SK-N-SH (cell line): ENCODE results near the gene TMEM131. TPM values are rescaled to one million over a fixed set of nuclear protein-coding genes. Genes with fewer than 3 reads are reported as not detected.
"Not testable (repeated sequence)": the region's sequence is repeated elsewhere in the genome, so short reads cannot be mapped to it uniquely, and the experiment has no call there.

Source experiments
- CTCF ChIA-PET: fragments of 300-600, 350-600 bp; formaldehyde crosslinking; extraction: SDS; loops from one replicate; lab custom pipeline; 2021; lab: Yijun Ruan, JAX
- POLR2A ChIA-PET: fragments of 350-600 bp; sonication (Branson Sonifier 250); formaldehyde crosslinking; extraction: SDS; loops from one replicate; lab custom pipeline; 2020; ENCODE audit warnings: antibody characterized with exemption, inconsistent platforms; lab: Yijun Ruan, JAX
- DNase-seq: peaks from one replicate; pipeline ENCODE4 v3.0.0; 2012
- H2AFZ ChIP-seq: fragments of 200-600 bp; sonication (generic); 2 replicates; pipeline ENCODE4 v1.8.1; 2016; ENCODE audit warnings: antibody characterized with exemption, mild to moderate bottlenecking, low read depth
- H3F3A ChIP-seq: fragments of 200-600 bp; sonication (generic); replicated peaks from 2 replicates; pipeline ENCODE3; 2016; ENCODE audit warnings: antibody characterized with exemption, mild to moderate bottlenecking; ENCODE audit not compliant: insufficient read depth
- H3K27ac ChIP-seq, 2 experiments: fragments of 200-500 bp in 1 of 2; fragments of 200-600 bp in 1 of 2; sonication (Bioruptor generic) in 1 of 2; sonication (generic), shearing (Covaris generic) in 1 of 2; 2 replicates each; pipeline versions ENCODE4 v1.5.1 to v1.6.1; 2014 to 2016; ENCODE audit warnings: low read depth in 2 of 2, inconsistent platforms in 1 of 2, low read length in 1 of 2, mild to moderate bottlenecking in 1 of 2, mixed read lengths in 1 of 2
- H3K27me3 ChIP-seq: fragments of 200-600 bp; sonication (generic), shearing (Covaris generic); 2 replicates; pipeline ENCODE4 v1.6.1; 2016; ENCODE audit warnings: mixed run types; ENCODE audit not compliant: insufficient read depth
- H3K36me3 ChIP-seq, 2 experiments: fragments of 200-500 bp in 1 of 2; fragments of 200-600 bp in 1 of 2; sonication (Bioruptor generic) in 1 of 2; sonication (generic) in 1 of 2; replicated peaks in 1 of 2; 2 replicates each; pipeline versions ENCODE3 to v1.5.1; 2014 to 2016; ENCODE audit warnings: low read length in 1 of 2, mild to moderate bottlenecking in 1 of 2; ENCODE audit not compliant: insufficient read depth in 2 of 2, control insufficient read depth in 1 of 2
- H3K4me1 ChIP-seq, 2 experiments: fragments of 200-500 bp in 1 of 2; fragments of 200-600 bp in 1 of 2; sonication (Bioruptor generic) in 1 of 2; sonication (generic), shearing (Covaris generic) in 1 of 2; 2 replicates each; pipeline versions ENCODE4 v1.5.1 to v1.6.1; 2014 to 2016; ENCODE audit warnings: low read depth in 1 of 2, low read length in 1 of 2, mixed run types in 1 of 2; ENCODE audit not compliant: insufficient read depth in 2 of 2, control insufficient read depth in 1 of 2
- H3K4me2 ChIP-seq: fragments of 200-600 bp; sonication (generic), shearing (Covaris generic); 2 replicates; pipeline ENCODE4 v1.6.1; 2017; ENCODE audit warnings: mixed run types
- H3K4me3 ChIP-seq, 2 experiments: fragments of 200-500 bp in 1 of 2; fragments of 200-600 bp in 1 of 2; sonication (Bioruptor generic) in 1 of 2; sonication (generic), shearing (Covaris generic) in 1 of 2; 2 replicates each; pipeline versions ENCODE4 v1.5.1 to v1.8.1; 2014 to 2016; ENCODE audit warnings: low read depth in 2 of 2, inconsistent platforms in 1 of 2, low read length in 1 of 2, mild to moderate bottlenecking in 1 of 2, mixed read lengths in 1 of 2, moderate library complexity in 1 of 2
- H3K79me2 ChIP-seq: fragments of 200-600 bp; sonication (generic); 2 replicates; pipeline ENCODE4 v1.8.1; 2017; ENCODE audit warnings: mild to moderate bottlenecking; ENCODE audit not compliant: insufficient read depth
- H3K9ac ChIP-seq: fragments of 200-600 bp; sonication (generic); 2 replicates; pipeline ENCODE4 v1.6.1; 2017; ENCODE audit warnings: mixed run types
- H3K9me2 ChIP-seq: fragments of 200-600 bp; sonication (generic); 2 replicates; pipeline ENCODE4 v1.6.1; 2017; ENCODE audit warnings: mixed run types
- H3K9me3 ChIP-seq: fragments of 200-600 bp; sonication (generic); 2 replicates; pipeline ENCODE4 v1.6.1; 2017; ENCODE audit warnings: mixed run types, mild to moderate bottlenecking, moderate library complexity
- H4K20me1 ChIP-seq: fragments of 200-600 bp; sonication (generic); 2 replicates; pipeline ENCODE4 v1.6.1; 2017; ENCODE audit warnings: mild to moderate bottlenecking, mixed run types; ENCODE audit not compliant: insufficient read depth
- CHD2 ChIP-seq: fragments of 150-350 bp; IDR thresholded peaks from 2 replicates; pipeline ENCODE4 v1.6.1; 2018; ENCODE audit warnings: low read length; ENCODE audit not compliant: partially characterized antibody
- EZH2phosphoT487 ChIP-seq: fragments of 200-600 bp; sonication (generic); IDR thresholded peaks from 2 replicates; pipeline ENCODE4 v1.6.1; 2017; ENCODE audit warnings: low read depth, mixed run types, mild to moderate bottlenecking, antibody characterized with exemption, moderate library complexity, borderline replicate concordance
- FOXJ3 ChIP-seq: sonication (generic); formaldehyde crosslinking; IDR thresholded peaks from 2 replicates; pipeline ENCODE4 v1.5.1; 2020; ENCODE audit warnings: mild to moderate bottlenecking, missing genetic modification reagents
- GABPA ChIP-seq: IDR thresholded peaks from 2 replicates; pipeline ENCODE4 v1.4.0; 2012; ENCODE audit warnings: low read depth, mild to moderate bottlenecking
- NFIC ChIP-seq: IDR thresholded peaks from 2 replicates; pipeline ENCODE4 v1.4.0; 2012; ENCODE audit warnings: borderline replicate concordance
- RFX5 ChIP-seq: IDR thresholded peaks from 2 replicates; pipeline ENCODE4 v1.6.1; 2012; ENCODE audit warnings: mild to moderate bottlenecking, improper control_type of control experiment, low read length
- WGBS: methylation state at CpG from one replicate; pipeline ENCODE4 v1.1.6; 2017; ENCODE audit warnings: low lambda C conversion rate; 5-methylcytosine and 5-hydroxymethylcytosine counted together
- polyA plus RNA-seq, 3 experiments: library from polyadenylated mRNA; depleted of rRNA; stranded (reverse); fragments of >200 nt; gene quantifications; 2 replicates each; pipeline ENCODE4 v1.2.3, GENCODE V29; 2012
- TF ChIP-seq, protein P1 (sequence below): IDR thresholded peaks from 2 replicates; pipeline ENCODE4 v1.4.0; 2012; ENCODE audit warnings: low read depth, borderline replicate concordance
- TF ChIP-seq, protein P2 (sequence below): fragments of 200-600 bp; sonication (generic); IDR thresholded peaks from 2 replicates; pipeline ENCODE4 v1.6.1; 2017; ENCODE audit warnings: antibody characterized with exemption, mild to moderate bottlenecking, moderate library complexity

The TMEM131 gene
- polyA plus RNA-seq, 1 of the 3 experiments (the other 2 are of a cell fraction), result 9.1 TPM

DNA sequence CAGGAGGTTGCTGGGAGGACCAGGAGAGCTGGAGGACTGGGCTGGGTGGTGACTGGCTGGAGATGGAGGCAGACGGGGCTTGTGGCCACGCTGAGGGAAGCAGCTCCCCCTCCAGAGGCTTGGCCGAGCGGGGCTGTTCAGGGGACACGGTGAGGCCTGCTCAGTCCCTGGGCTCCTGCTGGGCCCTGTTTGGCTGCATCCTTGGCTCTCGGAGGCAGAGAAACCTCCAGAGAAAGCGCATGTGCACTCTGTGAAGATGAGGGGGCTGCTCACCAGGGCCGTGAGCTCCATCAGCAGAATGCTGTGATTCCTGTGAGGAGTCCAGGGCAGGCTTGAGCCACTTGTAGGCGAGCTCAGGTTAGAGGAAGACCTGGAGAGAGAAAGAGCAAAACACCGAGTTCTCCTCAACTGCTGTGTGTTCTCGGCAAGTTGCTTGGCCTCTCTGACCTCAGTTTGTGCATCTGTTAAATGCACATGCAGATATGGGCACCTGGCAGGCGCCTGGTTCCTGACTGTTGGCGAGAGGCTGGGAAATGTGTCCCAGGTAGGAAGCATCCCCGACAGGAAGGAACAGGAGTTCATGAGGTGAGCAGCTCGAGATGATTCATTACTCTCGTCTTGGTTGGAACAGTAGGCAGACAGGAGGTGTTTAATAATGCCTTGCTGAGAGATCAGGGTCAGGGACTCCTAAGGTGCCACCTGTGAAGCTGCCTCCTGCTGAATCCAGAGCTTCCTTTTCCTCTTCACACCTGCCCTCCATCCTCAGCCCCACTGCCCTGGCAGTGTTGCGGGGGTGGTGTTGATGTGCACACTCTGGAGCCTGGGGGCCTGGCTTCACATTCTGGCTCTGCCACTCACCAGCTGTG, 281.4 kb downstream of the TMEM131 start (continued):
- TF ChIP-seq, protein P1, sequence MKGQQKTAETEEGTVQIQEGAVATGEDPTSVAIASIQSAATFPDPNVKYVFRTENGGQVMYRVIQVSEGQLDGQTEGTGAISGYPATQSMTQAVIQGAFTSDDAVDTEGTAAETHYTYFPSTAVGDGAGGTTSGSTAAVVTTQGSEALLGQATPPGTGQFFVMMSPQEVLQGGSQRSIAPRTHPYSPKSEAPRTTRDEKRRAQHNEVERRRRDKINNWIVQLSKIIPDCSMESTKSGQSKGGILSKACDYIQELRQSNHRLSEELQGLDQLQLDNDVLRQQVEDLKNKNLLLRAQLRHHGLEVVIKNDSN, result no peak

DNA sequence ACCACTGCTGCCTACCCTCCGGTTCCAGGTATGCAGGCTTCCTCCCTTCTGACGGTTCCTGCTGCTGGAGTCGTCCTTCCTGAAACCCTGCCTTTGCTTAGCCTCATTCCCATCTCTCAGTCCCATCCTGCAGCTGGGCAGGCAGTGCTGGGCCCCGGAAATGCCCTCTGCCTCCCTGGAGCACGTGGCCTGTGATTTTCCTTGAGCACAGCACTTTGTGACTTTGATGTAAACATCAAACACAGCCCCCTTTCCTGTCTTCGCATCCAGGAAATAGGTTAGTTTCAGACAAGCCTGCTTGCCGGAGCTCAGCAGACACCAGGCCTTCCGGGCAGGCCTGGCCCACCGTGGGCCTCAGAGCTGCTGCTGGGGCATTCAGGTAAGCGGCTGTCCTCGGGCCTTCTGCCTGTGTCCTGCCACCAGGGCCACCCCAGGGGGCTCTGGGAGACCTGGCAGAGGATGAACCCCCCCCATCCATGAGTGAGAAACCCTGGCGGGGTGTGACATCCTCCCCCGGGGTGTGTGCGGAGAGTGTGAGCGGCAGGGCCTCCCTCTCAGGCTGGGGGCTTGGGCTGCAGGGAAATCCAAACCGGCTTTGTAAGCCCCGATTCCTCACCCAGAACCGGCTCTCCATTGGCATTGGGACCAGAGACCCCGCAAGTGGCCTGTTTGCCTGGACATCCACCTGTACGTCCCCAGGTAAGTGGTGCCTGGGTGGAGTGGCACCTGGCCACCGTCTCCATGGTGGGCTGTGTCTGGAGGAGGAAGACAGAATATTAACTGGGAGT, 282.3 kb downstream of the TMEM131 start, which contains the start of gene ZAP70:
ZAP70 (plus strand) TSS at position 281 of the 788 bp plus-strand sequence. CDS start 10,461 bp downstream, outside the sequence.
- H3F3A ChIP-seq, result no peaks in the 10 kb centered on the region
- no peak within 1 kb of the TSS for H3K9ac ChIP-seq
- H4K20me1 ChIP-seq, result no peaks in the 10 kb centered on the region
- 77% methylated on average over 8 of the region's 21 CpGs for WGBS
- H3K4me2 ChIP-seq, result no peak within 1 kb of the TSS
- no peaks in the 10 kb centered on the region for H3K27me3 ChIP-seq
- TF ChIP-seq FOXJ3 (CRISPR knock-in tag) (no peak), EZH2phosphoT487 (no peak), GABPA (no peak)
- H3K36me3 ChIP-seq, result no peaks in the 10 kb centered on the region
- no peak within 1 kb of the TSS for H3K27ac ChIP-seq
- ChIA-PET POLR2A (no interaction called here), CTCF (interaction anchor here (1.3 to 8.1 kb wide), 2 partner anchors 15 kb away, joined by 3 to 90 read pairs; no protein-coding TSS in a partner anchor)
- H3K9me2 ChIP-seq, result no peaks in the 10 kb centered on the region
- no peak for DNase-seq
- H2AFZ ChIP-seq, result no peak within 1 kb of the TSS
- H3K4me1 ChIP-seq, result peaks cover 0 to 5% of the 10 kb centered on the region in 2 experiments; a peak in 1 of 4 replicates
- H3K9me3 ChIP-seq, result no peaks in the 10 kb centered on the region
- H3K4me3 ChIP-seq, result no peak within 1 kb of the TSS
- H3K79me2 ChIP-seq, result no peaks in the 10 kb centered on the region

DNA sequence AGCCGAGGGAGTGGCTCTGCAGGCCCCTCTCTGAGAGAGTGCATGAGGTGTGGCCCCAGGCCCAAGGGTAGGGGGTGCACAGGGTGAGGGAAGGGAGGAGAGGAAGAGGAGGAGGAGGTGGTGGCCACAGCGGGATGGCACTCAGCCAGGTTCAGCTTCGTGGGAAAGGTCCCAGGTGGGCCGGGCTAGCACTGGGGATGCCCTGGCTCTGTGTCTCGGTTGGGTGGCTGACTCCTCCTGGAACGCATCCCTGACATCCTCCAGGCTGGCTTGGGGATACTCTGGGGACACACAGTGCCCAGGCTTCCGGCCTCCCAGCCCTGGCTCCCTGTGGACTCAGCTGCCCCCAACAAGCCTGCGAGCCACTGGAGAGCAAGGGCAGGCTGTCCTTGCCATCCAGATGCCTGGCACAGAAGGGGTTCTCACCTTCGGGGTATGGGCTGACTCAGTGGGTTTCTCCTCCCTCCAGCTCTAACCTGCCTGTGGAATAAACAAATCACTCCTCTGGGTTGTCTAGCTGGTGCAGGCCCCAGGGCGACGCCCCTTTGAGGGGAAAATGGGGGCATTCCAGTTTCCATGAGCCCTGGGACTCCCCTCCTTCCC, 283.0 kb downstream of the TMEM131 start:
- CTCF ChIA-PET, result interaction anchor here (1.2 to 8.1 kb wide), 4 partner anchors 15 to 672 kb away, joined by 3 to 90 read pairs (median 6); no protein-coding TSS in a partner anchor
- H3K9ac ChIP-seq, result no peak overlapping the region
- no peaks in the 10 kb centered on the region for H3K79me2 ChIP-seq
- H3K4me2 ChIP-seq, result no peak overlapping the region
- no peaks in the 10 kb centered on the region for H4K20me1 ChIP-seq
- 68% methylated on average over 6 of the region's 11 CpGs for whole genome bisulfite sequencing
- POLR2A ChIA-PET, result no interaction called here
- no peak for DNase-seq
- no peaks in the 10 kb centered on the region for H3K9me3 ChIP-seq
- no peaks in the 10 kb centered on the region for H3K27me3 ChIP-seq
- no peaks in the 10 kb centered on the region for H3K36me3 ChIP-seq
- no peak overlapping the region for H3K4me3 ChIP-seq
- TF ChIP-seq, protein P2, sequence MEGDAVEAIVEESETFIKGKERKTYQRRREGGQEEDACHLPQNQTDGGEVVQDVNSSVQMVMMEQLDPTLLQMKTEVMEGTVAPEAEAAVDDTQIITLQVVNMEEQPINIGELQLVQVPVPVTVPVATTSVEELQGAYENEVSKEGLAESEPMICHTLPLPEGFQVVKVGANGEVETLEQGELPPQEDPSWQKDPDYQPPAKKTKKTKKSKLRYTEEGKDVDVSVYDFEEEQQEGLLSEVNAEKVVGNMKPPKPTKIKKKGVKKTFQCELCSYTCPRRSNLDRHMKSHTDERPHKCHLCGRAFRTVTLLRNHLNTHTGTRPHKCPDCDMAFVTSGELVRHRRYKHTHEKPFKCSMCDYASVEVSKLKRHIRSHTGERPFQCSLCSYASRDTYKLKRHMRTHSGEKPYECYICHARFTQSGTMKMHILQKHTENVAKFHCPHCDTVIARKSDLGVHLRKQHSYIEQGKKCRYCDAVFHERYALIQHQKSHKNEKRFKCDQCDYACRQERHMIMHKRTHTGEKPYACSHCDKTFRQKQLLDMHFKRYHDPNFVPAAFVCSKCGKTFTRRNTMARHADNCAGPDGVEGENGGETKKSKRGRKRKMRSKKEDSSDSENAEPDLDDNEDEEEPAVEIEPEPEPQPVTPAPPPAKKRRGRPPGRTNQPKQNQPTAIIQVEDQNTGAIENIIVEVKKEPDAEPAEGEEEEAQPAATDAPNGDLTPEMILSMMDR, result no peak
- no peak for TF ChIP-seq RFX5
- TF ChIP-seq CHD2, result no peak
- TF ChIP-seq NFIC, result no peak
- no peak for TF ChIP-seq FOXJ3 (CRISPR knock-in tag)
- H3K27ac ChIP-seq, result no peak overlapping the region
- peaks cover 0 to 5% of the 10 kb centered on the region in 2 experiments; a peak in 1 of 4 replicates for H3K4me1 ChIP-seq
- no peaks in the 10 kb centered on the region for H3F3A ChIP-seq
- no peaks in the 10 kb centered on the region for H3K9me2 ChIP-seq
- no peak overlapping the region for H2AFZ ChIP-seq

DNA sequence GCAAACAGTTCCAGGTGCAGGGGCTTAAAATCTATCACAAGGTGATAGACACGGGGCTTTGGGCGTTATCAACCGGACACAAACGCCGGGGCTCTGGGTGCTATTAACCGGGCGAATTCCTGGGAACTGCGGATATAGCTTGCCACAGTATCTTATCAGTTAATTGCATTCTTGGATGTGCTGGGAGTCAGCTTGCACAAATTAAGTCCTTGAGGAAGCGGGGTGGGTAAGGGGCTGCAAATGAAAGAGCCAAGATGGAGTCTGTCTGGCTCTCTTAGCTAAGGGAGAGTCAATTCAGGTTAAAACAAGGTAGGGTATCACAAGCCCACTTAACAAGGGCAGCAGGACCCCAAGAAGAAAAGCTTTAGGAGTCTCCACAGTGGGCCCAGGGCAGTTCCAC, 283.6 kb downstream of the TMEM131 start:
- H3K27ac ChIP-seq, H3K9me2 ChIP-seq, H2AFZ ChIP-seq, H3K9ac ChIP-seq, H3K79me2 ChIP-seq, H3K36me3 ChIP-seq, H3K9me3 ChIP-seq, H3K27me3 ChIP-seq, H3K4me1 ChIP-seq, POLR2A ChIA-PET, H3F3A ChIP-seq, H3K4me2 ChIP-seq, DNase-seq, H3K4me3 ChIP-seq, H4K20me1 ChIP-seq: not testable (repeated sequence)
- 81% methylated on average over 9 of the region's 9 CpGs for WGBS
- CTCF ChIA-PET, result interaction anchor here (1.2 to 8.1 kb wide), 5 partner anchors 14 to 673 kb away, joined by 3 to 90 read pairs (median 6); no protein-coding TSS in a partner anchor
